Medulla oblongata (tissue), 1 donor: ENCODE measurements around the gene PPM1E.
A peak's percentile ranks its signal among the peaks of the same experiment; 100 is the strongest.
"Not testable (repeated sequence)": the region's sequence is repeated elsewhere in the genome, so short reads cannot be mapped to it uniquely, and the experiment has no call there.

Source experiments
- DNase-seq: peaks from one replicate; pipeline ENCODE4 v3.0.0-alpha.2; 2015; ENCODE audit errors: extremely low spot score

Gene PPM1E

DNA sequence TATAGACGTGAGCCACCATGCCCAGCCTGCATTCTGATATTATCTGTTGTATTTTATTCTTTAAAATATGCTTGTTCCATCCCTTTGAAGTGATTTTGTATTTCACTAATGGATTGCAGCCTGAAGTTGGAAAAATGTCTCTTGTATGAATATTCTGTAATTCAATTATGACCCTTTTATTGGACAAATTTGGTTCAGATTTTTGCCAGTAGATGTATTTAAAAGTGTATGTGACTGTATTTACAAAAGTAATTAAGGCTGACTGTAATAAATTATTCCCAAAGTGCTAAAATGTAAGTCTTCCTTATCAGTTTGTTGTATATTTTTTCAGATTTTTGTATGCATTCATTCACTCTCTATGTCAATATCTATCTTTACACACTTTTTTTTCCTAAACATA lies 23.8 kb downstream of the PPM1E start:
- no peak for DNase-seq

DNA sequence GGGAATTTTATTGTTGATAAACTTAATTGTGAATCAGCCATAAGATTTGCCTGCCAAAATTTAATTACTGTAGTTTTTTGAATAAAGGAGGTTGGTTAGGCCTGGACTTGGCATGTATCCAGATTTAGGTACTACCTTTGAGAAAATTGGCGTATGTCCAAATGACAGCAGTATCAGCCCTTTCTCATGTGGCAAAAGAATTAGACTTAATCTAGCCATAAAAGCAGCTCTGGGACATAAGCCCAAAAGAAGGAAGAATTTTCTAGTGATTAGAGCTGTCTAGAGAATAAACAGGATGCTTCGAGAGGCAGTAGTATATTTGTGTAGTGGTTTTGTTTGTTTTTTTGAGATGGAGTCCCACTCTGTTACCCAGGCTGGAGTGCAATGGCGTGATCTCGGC lies 27.7 kb downstream of the PPM1E start:
- no peak for DNase-seq

DNA sequence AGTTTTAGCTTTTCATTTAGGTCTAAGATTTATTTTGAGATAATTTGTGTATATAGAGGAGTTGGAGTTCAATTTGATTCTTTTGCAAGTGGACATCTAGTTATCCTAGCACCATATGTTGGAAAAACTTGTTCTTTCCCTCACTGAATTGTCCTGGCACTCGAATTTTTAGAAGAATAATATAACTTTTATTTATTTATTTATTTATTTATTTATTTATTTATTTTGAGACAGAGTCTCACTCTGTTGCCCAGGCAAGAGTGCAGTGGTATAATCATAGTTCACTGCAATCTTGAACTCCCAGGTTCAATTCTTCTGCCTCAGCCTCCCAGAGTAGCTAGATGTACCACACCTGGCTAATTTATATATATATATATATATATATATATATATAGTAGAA lies 29.4 kb downstream of the PPM1E start:
- no peak for DNase-seq

DNA sequence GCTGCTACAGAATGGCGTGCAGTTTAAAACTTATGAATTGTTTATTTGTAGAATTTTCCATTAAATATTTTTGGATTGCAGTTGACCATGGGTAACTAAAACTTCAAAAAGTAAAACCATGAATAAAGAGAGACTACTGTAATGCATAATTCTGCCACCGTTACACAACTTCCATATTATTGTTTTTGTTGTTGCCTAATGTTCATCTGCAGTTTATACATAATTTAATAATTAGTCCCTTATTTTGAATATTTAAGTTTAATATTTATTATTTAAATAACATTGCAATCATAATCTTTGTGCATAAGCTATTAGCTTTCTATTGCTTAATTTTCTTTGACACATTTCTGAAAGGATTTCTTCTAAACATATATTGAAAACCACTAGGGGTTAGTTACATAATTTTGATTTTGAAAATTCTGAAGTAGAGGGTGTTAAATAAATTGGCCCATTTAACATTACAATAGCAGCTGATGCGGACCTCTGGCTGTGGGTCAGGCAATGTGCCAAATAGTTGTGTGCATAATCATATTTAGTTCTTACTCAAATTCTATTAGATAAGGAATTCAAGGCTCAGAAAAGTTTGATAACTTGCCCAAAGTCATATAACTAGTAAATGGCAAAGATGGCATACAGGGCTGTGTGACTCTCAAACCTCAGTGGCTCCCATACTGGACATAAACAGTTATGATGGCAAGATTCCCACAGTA lies 31.1 kb downstream of the PPM1E start:
- no peak for DNase-seq

DNA sequence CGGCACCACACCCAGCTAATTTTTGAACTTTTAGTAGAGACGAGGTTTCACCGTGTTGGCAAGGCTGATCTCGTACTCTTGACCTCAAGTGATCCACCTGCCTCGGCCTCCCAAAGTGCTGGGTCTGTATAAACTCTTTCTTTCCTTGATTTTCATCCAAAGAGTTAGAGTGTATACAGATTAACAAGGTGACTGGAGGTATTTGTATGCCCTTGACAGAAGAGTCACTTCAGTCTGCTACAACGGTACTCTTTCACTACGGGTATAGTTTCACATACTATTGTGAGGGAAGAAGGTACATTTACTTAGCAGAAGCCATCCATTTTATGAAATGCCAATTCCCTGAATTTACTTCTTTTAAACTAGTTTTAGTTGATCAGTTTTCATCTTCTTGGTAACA lies 32.5 kb downstream of the PPM1E start:
- no peak for DNase-seq

DNA sequence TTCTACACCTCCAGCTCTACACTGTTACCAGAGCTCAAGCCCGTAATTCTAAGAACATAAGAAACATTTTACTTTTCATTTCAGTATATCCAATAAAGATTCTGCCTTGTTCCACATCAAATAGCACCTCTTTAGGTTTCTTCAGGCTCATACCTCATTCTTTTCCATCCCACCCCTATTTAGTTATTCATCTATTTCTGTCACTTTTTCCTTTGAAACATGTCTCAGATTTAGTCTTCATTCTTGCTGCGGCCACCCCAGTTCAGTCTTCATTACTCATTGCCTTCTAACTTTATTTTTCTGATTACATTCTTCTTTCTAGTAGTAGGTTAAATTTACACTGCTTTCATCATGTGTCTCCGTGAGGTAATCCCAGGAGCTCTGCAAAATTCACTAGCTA lies 33.5 kb downstream of the PPM1E start:
- DNase-seq, result no peak

DNA sequence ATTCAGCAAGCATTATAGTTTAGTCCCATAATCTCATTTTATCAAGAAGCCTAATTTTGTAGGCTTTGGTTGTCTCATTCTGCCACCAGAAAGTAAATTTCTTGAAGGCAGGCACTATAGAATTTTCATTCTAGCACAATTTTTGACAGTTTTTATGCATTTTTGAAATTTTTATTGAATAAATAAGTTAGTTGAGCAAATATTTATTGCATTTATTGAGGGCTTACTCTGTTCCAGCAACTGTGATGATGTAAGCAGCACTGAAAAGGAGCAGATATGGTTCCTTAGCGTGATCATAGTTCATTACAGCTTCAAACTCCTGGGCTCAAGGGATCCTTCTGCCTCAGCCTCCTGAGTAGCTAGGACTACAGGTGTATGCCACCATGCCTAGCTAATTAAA lies 34.2 kb downstream of the PPM1E start:
- DNase-seq, result no peak

DNA sequence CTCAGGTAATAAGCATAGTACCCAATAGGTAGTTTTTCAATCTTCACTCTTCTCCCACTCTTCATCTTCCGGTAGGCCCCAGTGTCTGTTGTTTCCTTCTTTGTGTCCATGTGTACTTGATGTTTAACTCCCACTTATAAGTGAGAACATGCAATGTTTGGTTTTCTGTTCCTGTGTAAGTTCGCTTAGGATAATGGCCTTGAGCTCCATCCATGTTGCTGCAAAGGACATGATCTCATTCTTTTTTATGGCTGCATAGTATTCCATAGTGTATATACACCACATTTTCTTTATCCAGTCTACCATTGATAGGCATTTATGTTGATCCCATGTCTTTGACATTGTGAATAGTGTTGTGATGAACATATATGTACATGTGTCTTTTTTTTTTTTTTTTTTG lies 38.9 kb downstream of the PPM1E start:
- not testable (repeated sequence) for DNase-seq

DNA sequence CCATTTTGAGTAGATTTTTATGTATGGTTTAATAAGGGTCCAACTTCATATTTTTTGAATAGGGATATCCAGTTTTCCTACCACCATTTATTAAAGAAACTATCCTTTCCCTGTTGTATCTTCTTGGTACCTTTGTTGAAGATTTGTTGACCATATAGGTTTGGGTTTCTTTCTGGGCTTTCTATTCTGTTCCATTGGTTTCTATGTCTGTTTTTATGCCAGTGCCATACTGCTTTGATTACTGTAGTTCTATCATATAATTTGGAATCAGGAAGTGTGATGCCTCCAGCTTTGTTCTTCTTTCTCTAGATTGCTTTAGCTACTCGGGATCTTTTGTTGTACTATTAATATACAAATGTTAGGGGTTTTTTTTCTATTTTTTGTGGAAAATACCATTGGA lies 46.5 kb downstream of the PPM1E start:
- no peak for DNase-seq

DNA sequence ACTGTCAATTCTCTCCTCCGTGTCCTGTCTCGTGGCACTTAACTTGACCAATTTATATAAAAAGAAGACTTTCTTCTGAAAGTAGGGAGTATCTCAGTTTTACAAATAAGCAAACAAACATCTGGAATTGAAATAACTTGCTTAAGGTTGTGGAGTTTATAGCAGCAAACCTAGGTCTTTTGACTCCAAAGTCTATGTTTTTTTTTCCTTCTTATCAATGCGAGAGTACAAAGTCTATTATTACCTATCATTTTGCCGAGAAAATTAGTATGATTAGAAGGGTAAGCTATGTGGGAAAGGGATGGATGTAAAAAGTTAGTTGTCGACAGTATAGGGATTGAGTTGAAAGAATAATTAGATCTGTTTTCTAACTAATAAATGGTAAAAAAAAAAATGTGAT lies 50.4 kb downstream of the PPM1E start:
- DNase-seq, result no peak

DNA sequence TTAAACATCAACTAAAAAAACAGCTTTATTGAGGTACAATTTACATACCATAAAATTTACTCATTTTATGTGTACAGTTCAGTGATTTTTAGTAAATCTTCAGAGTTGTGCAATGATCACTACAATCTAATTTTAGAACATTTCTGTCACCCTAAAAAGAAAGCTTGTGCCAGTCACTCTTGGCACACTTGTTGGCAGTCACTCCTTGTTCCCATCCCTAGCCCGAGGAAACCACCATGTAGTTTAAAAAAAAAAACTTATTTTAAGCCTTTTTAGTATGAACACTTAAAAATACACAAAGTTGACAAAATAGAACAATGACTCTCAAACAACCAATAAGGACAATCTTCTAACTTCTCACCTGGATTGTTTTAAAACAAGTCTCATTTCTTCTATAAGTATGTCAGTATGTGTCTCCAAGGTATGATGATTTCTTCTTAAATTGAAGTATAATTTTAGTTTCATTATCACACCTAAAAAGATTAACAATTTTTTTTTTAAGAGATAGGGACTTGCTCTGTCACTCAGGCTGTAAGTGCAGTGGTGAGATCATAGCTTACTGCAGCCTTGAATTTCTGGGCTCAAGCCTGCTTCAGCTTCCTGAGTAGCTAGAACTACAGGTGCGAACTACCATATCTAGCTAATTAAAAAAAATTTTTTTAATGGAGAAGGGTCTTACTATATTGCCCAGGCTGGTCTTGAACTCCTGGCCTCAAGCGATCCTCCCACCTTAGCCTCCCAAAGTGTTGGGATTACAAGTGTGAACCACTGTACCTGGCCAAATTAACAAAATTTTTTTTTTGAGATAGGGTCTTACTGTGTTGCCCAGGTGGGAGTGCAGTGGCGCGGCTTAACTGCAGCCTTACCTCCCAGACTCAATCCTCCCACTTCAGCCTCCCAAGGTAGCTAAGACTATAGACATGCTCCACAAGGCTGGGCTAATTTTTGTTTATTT lies 53.2 kb downstream of the PPM1E start:
- DNase-seq, result peak; percentile 26

DNA sequence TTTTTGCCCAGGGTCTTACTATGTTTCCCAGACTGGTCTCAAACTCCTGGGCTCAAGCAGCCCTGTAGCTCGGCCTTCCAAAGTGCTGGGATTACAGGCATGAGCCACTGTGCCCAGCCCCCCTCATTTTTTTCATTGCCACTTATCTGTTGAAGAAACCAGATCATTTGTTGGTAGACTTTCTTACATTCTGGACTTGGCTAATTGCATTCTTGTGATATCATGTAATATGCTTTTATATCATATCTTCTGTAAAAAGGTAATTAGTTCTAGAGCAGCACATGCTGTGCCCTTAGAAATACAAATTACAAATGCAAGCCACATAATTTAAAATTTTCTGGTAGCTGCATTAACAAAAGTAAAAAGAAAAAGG lies 53.9 kb downstream of the PPM1E start:
- no peak for DNase-seq

DNA sequence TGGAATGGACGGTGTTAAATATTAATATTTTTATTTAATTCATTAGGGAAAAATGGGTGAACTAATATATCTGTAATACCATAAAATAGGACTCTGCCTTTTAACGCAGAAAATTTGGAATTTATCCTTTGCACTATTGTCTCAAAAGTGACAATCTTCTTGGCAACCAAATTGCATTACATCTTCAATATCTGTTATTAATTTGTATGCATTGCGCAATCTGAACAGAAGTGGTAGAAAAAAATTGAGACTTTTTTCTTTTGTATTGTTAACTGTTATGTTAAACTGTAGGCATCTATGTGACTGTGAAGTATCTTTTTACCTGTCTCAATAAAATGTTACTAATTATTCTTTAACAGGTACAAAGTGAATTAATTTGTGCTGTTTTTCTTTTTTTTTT lies 55.6 kb downstream of the PPM1E start:
- DNase-seq, result no peak

DNA sequence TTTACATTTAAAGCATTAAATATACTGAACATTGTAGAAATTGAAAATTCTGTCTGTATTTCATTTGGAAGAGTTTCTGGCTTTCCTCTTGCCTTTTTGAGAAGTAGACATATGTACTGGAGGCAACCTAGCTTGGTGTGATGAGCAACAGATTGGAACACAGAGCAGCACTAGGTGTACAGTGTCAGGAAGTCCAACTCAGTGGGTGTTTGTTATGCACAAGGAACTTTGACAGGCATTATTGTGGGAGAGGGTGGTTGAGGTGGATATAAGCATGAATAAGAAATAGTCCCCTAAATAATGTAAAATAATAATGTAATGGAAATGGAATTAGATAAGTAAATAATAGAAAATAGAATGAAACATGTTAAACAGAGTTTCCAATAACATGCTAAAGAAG lies 58.1 kb downstream of the PPM1E start:
- no peak for DNase-seq

DNA sequence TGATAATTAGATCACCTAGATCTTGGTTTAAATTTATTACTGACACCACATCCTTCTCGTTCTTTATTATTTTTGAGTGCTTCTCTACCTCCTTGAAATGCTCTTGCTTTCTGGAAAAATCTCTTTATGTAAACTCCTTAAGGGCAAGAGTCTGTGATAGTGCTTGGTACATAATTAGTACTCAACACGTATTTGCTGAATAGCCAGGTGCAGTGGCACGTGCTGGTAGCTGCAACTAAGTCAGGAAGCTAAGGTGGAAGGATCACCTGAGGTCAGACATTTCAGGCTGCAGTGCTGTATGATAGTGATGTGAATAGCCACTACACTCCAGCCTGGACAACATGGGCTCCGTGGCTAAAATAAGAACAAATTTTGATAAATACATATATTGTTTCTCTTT lies 63.0 kb downstream of the PPM1E start:
- DNase-seq, result no peak

DNA sequence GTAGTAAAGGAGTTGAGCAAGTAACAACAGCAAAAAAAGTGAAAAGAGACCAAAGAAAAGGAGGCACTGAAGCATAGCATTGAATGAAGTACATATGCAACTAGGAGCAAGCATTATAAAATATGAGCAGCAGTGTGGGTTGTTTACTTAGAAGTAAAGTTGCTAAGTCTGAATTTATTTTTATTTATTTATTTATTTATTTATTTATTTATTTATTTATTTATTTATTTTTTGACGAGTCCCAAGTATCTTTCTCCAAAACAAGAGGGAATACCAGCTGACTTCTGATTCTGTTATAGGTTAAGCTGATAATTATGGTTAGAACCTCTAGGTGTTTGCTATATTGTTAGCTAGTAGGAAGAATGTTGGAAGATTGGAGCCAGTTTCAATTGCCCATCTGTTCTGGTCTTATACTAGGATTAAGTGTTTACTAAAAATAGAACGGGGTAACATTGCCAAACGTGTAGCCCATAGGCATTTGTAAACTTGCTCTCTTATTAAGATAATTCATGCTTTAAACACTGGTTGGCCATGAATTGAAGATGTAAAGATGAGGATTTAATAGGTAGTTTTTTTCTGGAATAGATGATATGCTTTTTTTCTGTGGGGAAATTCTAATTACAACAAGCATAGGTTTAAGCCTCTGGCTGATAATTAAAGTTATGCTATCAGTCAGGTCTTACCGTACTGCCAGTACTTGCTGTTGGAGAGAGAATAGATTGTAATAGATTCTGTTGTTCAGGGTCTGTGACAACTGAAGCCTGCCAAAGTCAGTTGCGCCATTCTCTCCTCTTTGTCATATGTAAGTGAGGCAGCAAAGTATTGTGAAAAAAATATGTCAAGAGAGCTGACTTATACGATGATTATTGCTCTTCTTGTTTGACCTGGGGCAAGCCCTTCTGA lies 66.7 kb downstream of the PPM1E start:
- DNase-seq, result peak; percentile 18

DNA sequence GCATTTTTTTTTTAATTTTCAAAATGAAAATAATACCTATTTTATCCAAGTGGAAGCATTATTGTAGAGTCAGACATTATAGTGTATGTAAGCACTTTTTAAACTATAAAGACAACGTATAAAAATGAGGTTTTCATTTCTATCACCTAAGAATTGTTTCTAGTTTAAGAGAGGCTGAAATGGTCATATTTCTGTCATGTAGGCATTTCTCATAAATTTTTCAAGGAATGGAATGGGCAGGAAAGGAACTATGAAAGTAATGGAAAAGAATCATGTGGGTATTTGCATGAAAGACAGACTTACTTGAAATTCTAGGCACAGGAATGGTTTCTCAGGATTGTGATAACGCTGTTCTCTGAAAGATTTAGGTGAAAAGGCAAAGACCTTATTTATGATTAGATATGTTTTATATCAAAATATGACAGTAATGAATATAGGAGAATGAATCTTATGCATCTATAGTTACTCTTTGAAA lies 67.4 kb downstream of the PPM1E start:
- no peak for DNase-seq

DNA sequence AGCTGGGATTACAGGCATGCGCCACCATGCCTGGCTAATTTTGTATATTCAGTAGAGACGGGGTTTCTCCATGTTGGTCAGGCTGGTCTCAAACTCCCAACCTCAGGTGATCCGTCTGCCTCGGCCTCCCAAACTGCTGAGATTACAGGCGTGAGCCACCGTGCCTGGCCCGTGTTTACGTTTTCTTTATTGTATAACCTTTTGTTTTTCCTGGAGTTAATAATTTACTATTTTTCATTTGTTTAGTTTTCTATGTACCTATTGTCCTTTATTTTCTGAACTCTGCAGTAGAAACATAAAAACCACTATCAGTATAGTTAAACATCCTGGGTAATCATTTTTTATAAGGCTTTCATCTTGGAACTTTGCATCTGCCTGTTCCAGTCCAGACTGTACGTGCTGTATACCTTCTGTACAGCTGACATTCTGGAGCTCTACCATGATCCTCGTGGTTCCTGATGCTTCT lies 73.6 kb downstream of the PPM1E start:
- DNase-seq, result no peak

DNA sequence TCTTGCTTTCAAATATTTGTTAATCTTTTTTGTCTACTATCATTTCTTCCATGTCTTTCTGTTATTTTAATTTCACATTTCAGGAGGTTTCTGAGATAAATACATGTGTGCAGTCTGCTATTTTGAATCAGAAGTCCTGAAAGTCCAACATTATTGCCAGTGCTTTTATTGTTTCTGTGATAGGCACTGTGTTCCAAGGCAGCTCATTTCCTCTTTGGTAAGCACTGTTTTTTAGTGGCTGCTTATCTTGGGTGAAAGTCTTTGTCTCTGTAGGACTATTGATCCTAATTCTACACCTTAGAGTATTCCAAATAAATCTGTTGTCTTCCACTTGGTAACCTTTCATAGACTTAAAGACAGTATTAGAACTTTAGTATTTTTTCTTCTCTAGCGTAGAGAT lies 76.1 kb downstream of the PPM1E start:
- DNase-seq, result no peak

DNA sequence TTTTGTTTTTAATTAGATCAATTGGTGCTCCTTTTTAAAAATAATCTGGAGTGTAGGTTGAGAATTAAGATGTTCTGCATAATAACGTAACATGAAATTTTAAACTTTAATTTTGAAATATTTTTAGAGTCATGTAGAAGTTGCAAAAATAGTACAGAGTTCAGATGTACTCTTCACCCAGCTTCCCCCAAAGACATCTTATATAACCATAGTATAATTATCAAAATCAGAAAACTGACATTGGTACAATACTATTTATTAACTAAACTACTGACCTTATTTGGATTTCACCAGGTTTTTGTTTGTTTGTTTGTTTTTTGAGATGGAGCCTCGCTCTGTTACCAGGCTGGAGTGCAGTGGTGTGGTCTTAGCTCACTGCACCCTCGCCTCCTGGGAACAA lies 76.9 kb downstream of the PPM1E start:
- no peak for DNase-seq

DNA sequence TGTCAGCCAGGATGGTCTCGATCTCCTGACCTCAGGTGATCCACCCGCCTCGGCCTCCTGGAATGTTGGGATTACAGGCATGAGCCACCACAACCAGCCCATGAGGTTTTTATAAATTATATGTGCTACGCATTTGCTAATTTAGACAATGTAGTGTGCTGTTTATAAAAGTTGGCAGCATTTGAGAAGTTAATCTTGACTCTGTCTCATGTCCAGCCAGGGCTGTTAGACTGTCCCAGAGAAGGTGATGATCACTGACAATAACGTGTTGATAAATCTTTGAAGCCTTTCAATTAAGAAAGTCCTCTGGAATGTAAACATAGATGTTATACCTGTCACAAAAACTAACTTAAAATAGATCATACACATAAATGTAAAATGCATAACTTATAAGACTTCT lies 82.0 kb downstream of the PPM1E start:
- no peak for DNase-seq
